HEK293 (cell line): Measurements from ENCODE around the gene STRIP1.

Experiments
- CTCF ChIP-seq: fragments of 450-650 bp; formaldehyde crosslinking; IDR thresholded peaks from 2 replicates; pipeline ENCODE4 v1.5.1; 2016; ENCODE audit warnings: missing biosample characterization, missing genetic modification characterization
- ZFP41 ChIP-seq: fragments of 450-650 bp; formaldehyde crosslinking; IDR thresholded peaks from 2 replicates; pipeline ENCODE4 v1.5.1; 2016; ENCODE audit warnings: missing biosample characterization, missing genetic modification characterization, borderline replicate concordance
- ZNF514 ChIP-seq: fragments of 450-650 bp; formaldehyde crosslinking; IDR thresholded peaks from 2 replicates; pipeline ENCODE4 v1.5.1; 2016; ENCODE audit warnings: missing biosample characterization, missing genetic modification characterization
- ZNF558 ChIP-seq: fragments of 450-650 bp; formaldehyde crosslinking; IDR thresholded peaks from 2 replicates; pipeline ENCODE4 v1.5.1; 2016; ENCODE audit warnings: missing biosample characterization, missing genetic modification characterization
- ZNF571 ChIP-seq: fragments of 450-650 bp; formaldehyde crosslinking; IDR thresholded peaks from 2 replicates; pipeline ENCODE4 v1.5.0; 2017; ENCODE audit warnings: missing biosample characterization, missing genetic modification characterization

GRCh38 chr1:110050602-110051261, 16.3 kb downstream of the STRIP1 start:
- TF ChIP-seq ZNF514 (tag by site-specific recombination) (no peak), CTCF (no peak), ZFP41 (tag by site-specific recombination) (no peak), ZNF558 (tag by site-specific recombination) (no peak), ZNF571 (tag by site-specific recombination) (no peak)
